Heart left ventricle (tissue), 13 donors: ENCODE results near the gene SPAG6.

Experiments
- POLR2A ChIP-seq, 2 donors: fragments of 450-650 bp; IDR thresholded peaks; one replicate each; pipeline ENCODE4 v1.6.1; 2017; ENCODE audit warnings: antibody characterized with exemption in 2 of 2, mild to moderate bottlenecking in 2 of 2, moderate library complexity in 2 of 2
- TF ChIP-seq, protein P1 (sequence below), 12 donors: fragments of 200-600 bp; sonication (generic) in 4 of 12; IDR thresholded peaks; one replicate each; pipeline versions ENCODE4 v1.5.0 to v1.8.0; 2018 to 2022; ENCODE audit warnings: antibody characterized with exemption in 12 of 12, mild to moderate bottlenecking in 5 of 12
- donor health status: ischemic (EF 13 %, LVEDD 7.1; RV severe dilation, severe dysfunction).
- donor health status: DM: no; HTN: yes; CAD: no.
- donor health status: DM: no; HTN: no; CAD: no.
- donor health status: ischemic (EF 25% LVEDD 6.9; RV normal size, moderate dysfunction).
- donor health status: ischemic (EF 25% LVEDD 5.7; RV mildly dilated, moderate dysfunction).
- donor health status: ischemic (EF 35%, LVEDD 5.7; RV mildly dilated, moderate dysfunction).
- donor health status: nonischemic (EF 11% LVEDD 7.7; RV severe dilation, severe dysfunction).
- donor health status: DM: yes; HTN: yes; CAD: no.
- donor health status: PGD.
- donor health status: ischemic (EF 29% LVEDD 5.4; RV normal size, mild dysfunction).
- donor health status: nonischemic (EF 23%, LVEDD 6.1; RV moderate dilation, normal function).

DNA sequence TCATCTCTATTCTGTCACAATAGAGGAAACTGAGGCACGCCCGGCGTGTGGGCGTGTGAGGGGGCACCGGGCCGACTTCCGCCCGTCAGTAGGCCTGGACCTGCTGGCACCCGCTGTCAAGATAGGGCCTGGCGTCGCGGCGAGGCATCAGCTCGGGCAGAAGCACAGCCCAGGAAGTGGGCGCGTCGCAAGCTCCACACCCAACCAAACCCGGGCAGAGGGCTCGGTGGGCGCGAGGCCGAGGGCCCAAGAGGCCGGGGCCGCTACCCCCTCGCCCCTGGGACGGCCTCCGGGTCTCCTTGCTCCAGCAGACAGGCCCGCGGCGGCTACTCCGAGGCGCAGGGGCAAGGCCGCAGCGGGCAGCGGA is 91.2 kb downstream of the SPAG6 start:
- TF ChIP-seq, protein P1, sequence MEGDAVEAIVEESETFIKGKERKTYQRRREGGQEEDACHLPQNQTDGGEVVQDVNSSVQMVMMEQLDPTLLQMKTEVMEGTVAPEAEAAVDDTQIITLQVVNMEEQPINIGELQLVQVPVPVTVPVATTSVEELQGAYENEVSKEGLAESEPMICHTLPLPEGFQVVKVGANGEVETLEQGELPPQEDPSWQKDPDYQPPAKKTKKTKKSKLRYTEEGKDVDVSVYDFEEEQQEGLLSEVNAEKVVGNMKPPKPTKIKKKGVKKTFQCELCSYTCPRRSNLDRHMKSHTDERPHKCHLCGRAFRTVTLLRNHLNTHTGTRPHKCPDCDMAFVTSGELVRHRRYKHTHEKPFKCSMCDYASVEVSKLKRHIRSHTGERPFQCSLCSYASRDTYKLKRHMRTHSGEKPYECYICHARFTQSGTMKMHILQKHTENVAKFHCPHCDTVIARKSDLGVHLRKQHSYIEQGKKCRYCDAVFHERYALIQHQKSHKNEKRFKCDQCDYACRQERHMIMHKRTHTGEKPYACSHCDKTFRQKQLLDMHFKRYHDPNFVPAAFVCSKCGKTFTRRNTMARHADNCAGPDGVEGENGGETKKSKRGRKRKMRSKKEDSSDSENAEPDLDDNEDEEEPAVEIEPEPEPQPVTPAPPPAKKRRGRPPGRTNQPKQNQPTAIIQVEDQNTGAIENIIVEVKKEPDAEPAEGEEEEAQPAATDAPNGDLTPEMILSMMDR (IDR thresholded peaks at IDR 0.05): peak in 1 of 12 donors; percentile 5
- TF ChIP-seq POLR2A (IDR thresholded peaks at IDR 0.05): no peak
